Measurements from ENCODE around the gene WFIKKN1.

- TF ChIP-seq CTCF (IDR thresholded peaks at IDR 0.05) (peak; percentile 54 to 76 (median 68)), POLR2A (IDR thresholded peaks at IDR 0.05) (no peak)
Observed at GRCh38 chr16:610513-611381, 20.0 kb upstream of the WFIKKN1 start.
